K562 (cell line): Measurements from ENCODE around the gene PAFAH1B1. TPM values are rescaled to one million over a fixed set of nuclear protein-coding genes. Genes with fewer than 3 reads are reported as not detected.
A peak's percentile ranks its signal among the peaks of the same experiment; 100 is the strongest.

ENCODE experiments used
- ARID4B ChIP-seq: sonication (generic); formaldehyde crosslinking; IDR thresholded peaks from 2 replicates; pipeline ENCODE4 v1.8.0; 2022; ENCODE audit warnings: mild to moderate bottlenecking, missing genetic modification reagents
- ATF2 ChIP-seq: sonication (generic); formaldehyde crosslinking; IDR thresholded peaks from 2 replicates; pipeline ENCODE4 v1.8.1; 2022; ENCODE audit warnings: missing genetic modification reagents
- CTBP1 ChIP-seq: fragments of 450-650 bp; IDR thresholded peaks from 2 replicates; pipeline ENCODE4 v1.6.1; 2016; ENCODE audit warnings: borderline replicate concordance
- ERF ChIP-seq: fragments of 450-650 bp; formaldehyde crosslinking; IDR thresholded peaks from 2 replicates; pipeline ENCODE4 v1.4.0; 2020; ENCODE audit warnings: mild to moderate bottlenecking, mixed read lengths
- ETV1 ChIP-seq: fragments of 450-650 bp; conservative IDR thresholded peaks from 2 replicates; pipeline ENCODE4 v1.6.1; 2016; ENCODE audit warnings: missing genetic modification characterization, control low read depth, low read depth, missing compliant biosample characterization
- FOXP1 ChIP-seq: sonication (generic); formaldehyde crosslinking; IDR thresholded peaks from 2 replicates; pipeline ENCODE4 v1.8.0; 2022; ENCODE audit warnings: mild to moderate bottlenecking, missing genetic modification reagents
- KDM2B ChIP-seq: fragments of 250-450 bp; sonication (Bioruptor Pico); IDR thresholded peaks from 2 replicates; pipeline ENCODE4 v1.8.0; 2021; ENCODE audit warnings: mild to moderate bottlenecking, moderate library complexity
- RBFOX2 ChIP-seq: fragments of 200-400 bp; formaldehyde crosslinking; IDR thresholded peaks from 2 replicates; pipeline ENCODE4 v1.6.1; 2017; ENCODE audit warnings: low read depth, mild to moderate bottlenecking, low read length, moderate library complexity
- SIN3B ChIP-seq: fragments of 450-650 bp; IDR thresholded peaks from 2 replicates; pipeline ENCODE4 v1.6.1; 2017; ENCODE audit warnings: low read depth, mild to moderate bottlenecking, moderate library complexity
- TEAD2 ChIP-seq: fragments of 450-650 bp; IDR thresholded peaks from 2 replicates; pipeline ENCODE4 v1.6.1; 2016; ENCODE audit warnings: missing genetic modification characterization, control low read depth, missing compliant biosample characterization
- ZNF449 ChIP-seq: fragments of 250-450 bp; sonication (Bioruptor Pico); IDR thresholded peaks from 2 replicates; pipeline ENCODE4 v1.8.0; 2022; ENCODE audit warnings: moderate library complexity, mild to moderate bottlenecking, inconsistent platforms
- ZNF740 ChIP-seq, 3 experiments: fragments of 200-800 bp in 1 of 3; sonication (Bioruptor generic) in 1 of 3; sonication (generic) in 1 of 3; formaldehyde crosslinking in 1 of 3; IDR thresholded peaks; 2 replicates each; pipeline versions ENCODE4 v1.6.1 to v1.8.0; 2016 to 2022; ENCODE audit warnings: mild to moderate bottlenecking in 2 of 3, missing compliant biosample characterization in 2 of 3, missing genetic modification characterization in 2 of 3, missing genetic modification reagents in 1 of 3
- polyA plus RNA-seq, 8 experiments: library from polyadenylated mRNA; depleted of rRNA in 4 of 8; stranded (reverse) in 5 of 8; unstranded in 3 of 8; fragments of >200 nt; fragmentation: Nextera tagmentation in 2 of 8; fragmentation: Illumina TruSeq in 1 of 8; extraction: Ambion mirVana in 2 of 8; extraction: Trizol in 1 of 8; gene quantifications; 2 replicates each; pipeline versions ENCODE4 v1.2.1 to v1.2.3, GENCODE V29; 2011 to 2014; ENCODE audit warnings: inconsistent platforms in 1 of 8, missing spikeins in 1 of 8
- total RNA-seq, 7 experiments: library from RNA; depleted of rRNA in 6 of 7; stranded (reverse); fragments of >200 nt in 6 of 7; fragmentation: Illumina TruSeq in 2 of 7; extraction: Trizol in 2 of 7; gene quantifications; 2 replicates each; pipeline versions ENCODE4 v1.2.1 to v1.2.3, GENCODE V29; 2011 to 2021; ENCODE audit warnings: low replicate concordance in 1 of 7

The PAFAH1B1 gene
- total and polyA plus RNA-seq, 9 of the 15 experiments (the other 6 are each of a cell fraction or from before 2014, with no cell fraction given) = 23.3 to 66.4 (median 40.2) TPM

GRCh38 chr17:2691965-2692780 lies 98.7 kb downstream of the PAFAH1B1 start (continued):
- TF ChIP-seq ARID4B (CRISPR knock-in tag) (no peak), ZNF740 (CRISPR knock-in tag; IDR thresholded peaks at IDR 0.05) (0 out of 2 replicates have a peak, but pooled peaks have one; percentile 37), ZNF740 (tag; IDR thresholded peaks at IDR 0.05) (no peak), CTBP1 (no peak), ERF (no peak), SIN3B (no peak), FOXP1 (CRISPR knock-in tag) (no peak), ATF2 (CRISPR knock-in tag) (no peak), ZNF449 (no peak), KDM2B (CRISPR knock-in tag) (no peak), TEAD2 (no peak), ETV1 (tag) (no peak), RBFOX2 (no peak)
